ENCODE measurements around the gene EMID1. TPM values are rescaled to one million over a fixed set of nuclear protein-coding genes. Genes with fewer than 3 reads are reported as not detected.

The EMID1 gene
- total and polyA plus RNA-seq, 4 donors = 10.3 to 24.4 (median 14.9) TPM

GRCh38 chr22:29208502-29208862 lies 2.8 kb downstream of the EMID1 start:
- H3K27me3 ChIP-seq (ENCODE audit: control insufficient read depth, insufficient read depth, low read length) = peaks cover 3% of the 10 kb centered on the region
- H3K27ac ChIP-seq (ENCODE audit: low read depth, low read length) = no peak overlapping the region
- H3K4me3 ChIP-seq (ENCODE audit: low read depth, low read length) = no peak overlapping the region
- no peaks in the 10 kb centered on the region for H3K9me3 ChIP-seq (ENCODE audit: control insufficient read depth, insufficient read depth, low read length)
- H3K4me1 ChIP-seq (ENCODE audit: control insufficient read depth, insufficient read depth, low read length) = peaks cover 51% of the 10 kb centered on the region
- 85% methylated on average over 4 of the region's 4 CpGs for WGBS (ENCODE audit: insufficient coverage)
- peaks cover 8% of the 10 kb centered on the region for H3K36me3 ChIP-seq (ENCODE audit: control insufficient read depth, insufficient read depth, low read length)
- DNase-seq (ENCODE audit: low read depth in 4 of 6, low spot score in 6 of 6) = no peak

GRCh38 chr22:29208879-29209623 lies 3.4 kb downstream of the EMID1 start:
- H3K4me1 ChIP-seq (ENCODE audit: control insufficient read depth, insufficient read depth, low read length) = peaks cover 48% of the 10 kb centered on the region
- peaks cover 9% of the 10 kb centered on the region for H3K36me3 ChIP-seq (ENCODE audit: control insufficient read depth, insufficient read depth, low read length)
- H3K9me3 ChIP-seq (ENCODE audit: control insufficient read depth, insufficient read depth, low read length) = no peaks in the 10 kb centered on the region
- H3K4me3 ChIP-seq (ENCODE audit: low read depth, low read length) = no peak overlapping the region
- DNase-seq (ENCODE audit: low read depth in 4 of 6, low spot score in 6 of 6) = peak in 2 of 6 donors; percentile 50 to 80
- H3K27me3 ChIP-seq (ENCODE audit: control insufficient read depth, insufficient read depth, low read length) = peaks cover 3% of the 10 kb centered on the region
- WGBS (ENCODE audit: insufficient coverage) = 45% methylated on average over 10 of the region's 17 CpGs
- no peak overlapping the region for H3K27ac ChIP-seq (ENCODE audit: low read depth, low read length)

GRCh38 chr22:29209624-29209929 lies 3.9 kb downstream of the EMID1 start:
- Histone ChIP-seq H3K4me1 (ENCODE audit: control insufficient read depth, insufficient read depth, low read length) (peaks cover 43% of the 10 kb centered on the region), H3K27ac (ENCODE audit: low read depth, low read length) (no peak overlapping the region), H3K4me3 (ENCODE audit: low read depth, low read length) (no peak overlapping the region), H3K36me3 (ENCODE audit: control insufficient read depth, insufficient read depth, low read length) (peaks cover 12% of the 10 kb centered on the region), H3K9me3 (ENCODE audit: control insufficient read depth, insufficient read depth, low read length) (no peaks in the 10 kb centered on the region), H3K27me3 (ENCODE audit: control insufficient read depth, insufficient read depth, low read length) (peaks cover 3% of the 10 kb centered on the region)
- no peak for DNase-seq (ENCODE audit: low read depth in 4 of 6, low spot score in 6 of 6)
- WGBS (ENCODE audit: insufficient coverage) = 86% methylated on average over 3 of the region's 3 CpGs

- no peak for DNase-seq (ENCODE audit: low read depth in 4 of 6, low spot score in 6 of 6)
- H3K27me3 ChIP-seq (ENCODE audit: control insufficient read depth, insufficient read depth, low read length) = peaks cover 3% of the 10 kb centered on the region
- no peak overlapping the region for H3K4me3 ChIP-seq (ENCODE audit: low read depth, low read length)
- peaks cover 27% of the 10 kb centered on the region for H3K36me3 ChIP-seq (ENCODE audit: control insufficient read depth, insufficient read depth, low read length)
- H3K27ac ChIP-seq (ENCODE audit: low read depth, low read length) = no peak overlapping the region
- H3K9me3 ChIP-seq (ENCODE audit: control insufficient read depth, insufficient read depth, low read length) = no peaks in the 10 kb centered on the region
- WGBS (ENCODE audit: insufficient coverage) = 87% methylated on average over 11 of the region's 11 CpGs
- peaks cover 36% of the 10 kb centered on the region for H3K4me1 ChIP-seq (ENCODE audit: control insufficient read depth, insufficient read depth, low read length)
Observed at GRCh38 chr22:29211066-29211465, 5.4 kb downstream of the EMID1 start.

DNA sequence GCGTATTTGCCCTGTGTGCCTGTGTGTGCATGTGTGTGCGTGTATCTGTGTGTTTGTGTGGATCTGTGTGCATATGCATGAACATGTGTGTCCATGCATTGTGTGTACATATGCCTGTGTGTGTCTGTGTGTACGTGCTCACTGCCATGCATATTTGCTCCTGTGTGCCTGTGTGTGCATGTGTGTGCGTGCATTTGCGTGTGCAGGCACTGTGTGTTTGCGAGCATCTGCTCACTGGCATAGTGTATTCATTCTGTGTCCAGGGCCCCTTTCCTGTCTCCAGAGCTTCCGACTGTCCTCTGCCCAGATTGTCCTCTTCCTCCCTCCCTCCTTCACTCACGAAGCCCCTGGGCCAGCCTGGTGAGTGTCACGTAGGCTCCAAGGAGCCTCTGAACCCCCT lies 5.8 kb downstream of the EMID1 start:
- Histone ChIP-seq H3K27ac (ENCODE audit: low read depth, low read length) (no peak overlapping the region), H3K4me1 (ENCODE audit: control insufficient read depth, insufficient read depth, low read length) (peaks cover 32% of the 10 kb centered on the region), H3K27me3 (ENCODE audit: control insufficient read depth, insufficient read depth, low read length) (no peaks in the 10 kb centered on the region), H3K9me3 (ENCODE audit: control insufficient read depth, insufficient read depth, low read length) (no peaks in the 10 kb centered on the region), H3K4me3 (ENCODE audit: low read depth, low read length) (no peak overlapping the region), H3K36me3 (ENCODE audit: control insufficient read depth, insufficient read depth, low read length) (peaks cover 30% of the 10 kb centered on the region)
- DNase-seq (ENCODE audit: low read depth in 4 of 6, low spot score in 6 of 6) = peak in 1 of 6 donors; percentile 53
- 91% methylated on average over 9 of the region's 9 CpGs for WGBS (ENCODE audit: insufficient coverage)

DNA sequence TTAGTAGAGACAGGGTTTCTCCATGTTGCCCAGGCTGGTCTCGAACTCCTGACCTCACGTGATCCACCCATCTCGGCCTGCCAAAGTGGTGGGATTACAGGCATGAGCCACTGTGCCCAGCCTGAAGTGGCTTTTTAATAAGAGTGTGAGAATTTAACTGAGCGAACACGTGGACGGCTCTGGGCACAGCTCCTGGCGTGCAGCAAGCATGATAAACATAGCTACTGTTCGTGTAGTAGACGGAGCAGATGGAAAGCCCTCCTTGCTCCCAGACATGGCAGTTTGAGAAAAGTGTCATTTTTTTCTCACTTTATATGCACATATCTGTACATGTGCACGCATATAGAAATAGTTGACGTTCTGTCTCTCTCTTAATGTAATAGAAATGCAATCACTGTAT lies 7.0 kb downstream of the EMID1 start:
- peak in 1 of 6 donors; percentile 90 for DNase-seq (ENCODE audit: low read depth in 4 of 6, low spot score in 6 of 6)
- Histone ChIP-seq H3K27me3 (ENCODE audit: control insufficient read depth, insufficient read depth, low read length) (no peaks in the 10 kb centered on the region), H3K36me3 (ENCODE audit: control insufficient read depth, insufficient read depth, low read length) (peaks cover 42% of the 10 kb centered on the region), H3K4me1 (ENCODE audit: control insufficient read depth, insufficient read depth, low read length) (peaks cover 31% of the 10 kb centered on the region), H3K4me3 (ENCODE audit: low read depth, low read length) (no peak overlapping the region), H3K9me3 (ENCODE audit: control insufficient read depth, insufficient read depth, low read length) (no peaks in the 10 kb centered on the region), H3K27ac (ENCODE audit: low read depth, low read length) (no peak overlapping the region)
- 90% methylated on average over 9 of the region's 11 CpGs for WGBS (ENCODE audit: insufficient coverage)

DNA sequence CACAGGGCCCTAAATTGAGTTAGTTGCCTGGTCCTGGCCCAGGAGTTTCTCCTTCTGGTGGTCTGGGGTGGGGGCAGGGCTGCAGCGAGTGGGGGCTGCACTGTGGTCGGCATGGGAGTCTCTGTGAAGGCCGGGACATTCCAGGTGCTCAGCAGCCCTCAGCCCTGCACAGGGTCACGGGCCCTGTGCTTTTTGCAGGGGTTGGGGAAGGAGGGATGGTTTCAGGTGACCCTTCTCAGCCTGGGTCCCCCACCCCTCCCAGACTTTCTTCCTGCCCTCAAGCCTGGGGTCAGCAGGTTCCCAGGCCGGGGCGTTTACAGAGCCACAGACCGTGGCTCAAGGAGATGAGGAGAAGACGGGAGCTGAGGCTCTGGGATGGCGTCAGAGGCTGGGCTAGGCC lies 7.8 kb downstream of the EMID1 start:
- Histone ChIP-seq H3K9me3 (ENCODE audit: control insufficient read depth, insufficient read depth, low read length) (no peaks in the 10 kb centered on the region), H3K27me3 (ENCODE audit: control insufficient read depth, insufficient read depth, low read length) (no peaks in the 10 kb centered on the region), H3K27ac (ENCODE audit: low read depth, low read length) (no peak overlapping the region), H3K4me3 (ENCODE audit: low read depth, low read length) (no peak overlapping the region), H3K4me1 (ENCODE audit: control insufficient read depth, insufficient read depth, low read length) (peaks cover 28% of the 10 kb centered on the region), H3K36me3 (ENCODE audit: control insufficient read depth, insufficient read depth, low read length) (peaks cover 48% of the 10 kb centered on the region)
- DNase-seq (ENCODE audit: low read depth in 4 of 6, low spot score in 6 of 6) = no peak
- 85% methylated on average over 5 of the region's 9 CpGs for WGBS (ENCODE audit: insufficient coverage)

- 100% methylated on average over 6 of the region's 6 CpGs for WGBS (ENCODE audit: insufficient coverage)
- H3K27ac ChIP-seq (ENCODE audit: low read depth, low read length) = no peak overlapping the region
- peaks cover 21% of the 10 kb centered on the region for H3K4me1 ChIP-seq (ENCODE audit: control insufficient read depth, insufficient read depth, low read length)
- DNase-seq (ENCODE audit: low read depth in 4 of 6, low spot score in 6 of 6) = no peak
- H3K4me3 ChIP-seq (ENCODE audit: low read depth, low read length) = no peak overlapping the region
- no peaks in the 10 kb centered on the region for H3K27me3 ChIP-seq (ENCODE audit: control insufficient read depth, insufficient read depth, low read length)
- H3K36me3 ChIP-seq (ENCODE audit: control insufficient read depth, insufficient read depth, low read length) = peaks cover 52% of the 10 kb centered on the region
- H3K9me3 ChIP-seq (ENCODE audit: control insufficient read depth, insufficient read depth, low read length) = no peaks in the 10 kb centered on the region
Observed at GRCh38 chr22:29214232-29214631, 8.5 kb downstream of the EMID1 start.

GRCh38 chr22:29215012-29215860 lies 9.5 kb downstream of the EMID1 start:
- H3K27me3 ChIP-seq (ENCODE audit: control insufficient read depth, insufficient read depth, low read length) = no peaks in the 10 kb centered on the region
- 80% methylated on average over 10 of the region's 14 CpGs for WGBS (ENCODE audit: insufficient coverage)
- no peak overlapping the region for H3K27ac ChIP-seq (ENCODE audit: low read depth, low read length)
- peaks cover 14% of the 10 kb centered on the region for H3K4me1 ChIP-seq (ENCODE audit: control insufficient read depth, insufficient read depth, low read length)
- no peaks in the 10 kb centered on the region for H3K9me3 ChIP-seq (ENCODE audit: control insufficient read depth, insufficient read depth, low read length)
- peaks cover 56% of the 10 kb centered on the region for H3K36me3 ChIP-seq (ENCODE audit: control insufficient read depth, insufficient read depth, low read length)
- no peak for DNase-seq (ENCODE audit: low read depth in 4 of 6, low spot score in 6 of 6)
- H3K4me3 ChIP-seq (ENCODE audit: low read depth, low read length) = no peak overlapping the region
